Activated T-cell treated with anti-CD3 and anti-CD28 coated beads, Interleukin-2, amount 50 U/mL, for 72 hours (primary cell): Measurements from ENCODE around the gene YKT6. TPM values are rescaled to one million over a fixed set of nuclear protein-coding genes. Genes with fewer than 3 reads are reported as not detected.

ENCODE experiments used
- ATAC-seq, 2 donors: fragments of 150-1000 bp; cut with Tn5 transposase; replicated peaks in 1 of 2; 2 replicates each; pipeline ENCODE4 v1.10.0; 2021; ENCODE audit warnings: moderate library complexity in 2 of 2, mild to moderate bottlenecking in 1 of 2
- DNase-seq, 2 donors: peaks; one replicate each; pipeline ENCODE4 v3.0.0; 2021 to 2022; ENCODE audit warnings: mixed read lengths in 1 of 2
- H3K27ac Mint-ChIP-seq: one replicate; pipeline ENCODE4 v1.8.0; 2022; ENCODE audit warnings: mild to moderate bottlenecking, moderate library complexity, mixed read lengths
- H3K27me3 Mint-ChIP-seq: one replicate; pipeline ENCODE4 v1.8.0; 2022; ENCODE audit warnings: low read depth, mixed read lengths
- H3K36me3 Mint-ChIP-seq, 2 donors: one replicate each; pipeline ENCODE4 v1.8.0; 2022; ENCODE audit warnings: mixed read lengths in 2 of 2, mild to moderate bottlenecking in 1 of 2; ENCODE audit not compliant: insufficient read depth in 2 of 2
- H3K4me1 Mint-ChIP-seq: one replicate; pipeline ENCODE4 v1.8.0; 2022; ENCODE audit warnings: low read depth, mixed read lengths
- H3K4me3 Mint-ChIP-seq, 2 donors: one replicate each; pipeline ENCODE4 v1.8.0; 2022; ENCODE audit warnings: mild to moderate bottlenecking in 2 of 2, mixed read lengths in 2 of 2, moderate library complexity in 2 of 2
- H3K9me3 Mint-ChIP-seq, 2 donors: one replicate each; pipeline ENCODE4 v1.8.0; 2022; ENCODE audit warnings: mixed read lengths in 2 of 2
- total RNA-seq, 2 donors: library from RNA; stranded (reverse); gene quantifications; one replicate each; pipeline ENCODE4 v1.2.3, GENCODE V29; 2022

The YKT6 gene
- total RNA-seq, 2 donors from 2014 or later, result 66.0 to 72.3 TPM

DNA sequence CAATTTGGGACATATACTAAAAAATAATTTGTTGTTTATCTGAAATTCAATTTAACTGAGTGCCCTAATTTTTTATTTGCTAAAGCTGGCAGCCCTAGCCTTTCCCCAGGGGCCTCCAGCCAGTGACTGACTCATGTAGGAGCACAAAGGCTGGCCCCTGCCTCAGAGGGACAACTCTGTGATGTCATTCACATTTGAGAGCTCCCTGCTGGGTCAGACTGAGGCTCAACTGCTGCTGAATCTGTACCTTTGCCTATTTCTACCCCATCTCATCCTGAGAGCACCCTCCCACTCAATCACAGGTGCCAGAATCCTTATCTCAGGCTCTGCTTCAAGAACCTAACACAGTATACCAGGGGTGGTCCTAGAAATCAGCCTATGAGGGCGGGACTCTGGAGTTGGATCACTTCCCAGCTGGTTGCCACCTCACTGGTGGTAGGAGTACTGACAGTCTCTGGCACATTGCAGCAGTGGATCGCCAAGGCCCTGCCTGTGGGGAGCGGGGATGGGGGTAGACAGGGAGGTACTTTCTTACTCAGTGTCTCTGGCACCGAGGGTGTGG is 23.1 kb upstream of the YKT6 start:
- H3K4me3 Mint-ChIP-seq, result no peak overlapping the region
- DNase-seq (no peak), ATAC-seq (no peak)
- H3K4me1 Mint-ChIP-seq, result no peaks in the 10 kb centered on the region
- peaks cover 10% of the 10 kb centered on the region for H3K27me3 Mint-ChIP-seq
- H3K9me3 Mint-ChIP-seq, result peaks cover 1 to 4% of the 10 kb centered on the region in 2 donors
- no peak overlapping the region for H3K27ac Mint-ChIP-seq
- no peaks in the 10 kb centered on the region for H3K36me3 Mint-ChIP-seq

DNA sequence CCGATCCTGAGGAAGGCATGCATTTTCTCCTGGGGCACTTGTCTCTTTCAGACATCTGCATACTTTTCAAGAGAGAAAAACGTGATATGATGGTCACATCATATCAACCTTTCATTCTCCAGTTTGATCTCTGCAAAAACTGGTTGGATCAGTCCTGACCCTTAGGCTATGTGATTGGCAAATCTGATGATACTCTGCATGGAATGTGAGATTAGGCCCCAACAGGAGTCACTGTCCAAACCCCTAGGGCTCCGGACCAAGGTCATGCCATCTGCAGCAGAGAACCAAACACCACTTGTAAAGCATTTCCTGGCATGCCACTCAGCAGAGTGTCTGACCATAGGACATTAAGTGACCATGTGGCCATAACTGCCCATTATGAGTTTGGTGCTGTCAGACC is 20.1 kb upstream of the YKT6 start:
- ATAC-seq (no peak), DNase-seq (no peak)
- H3K4me3 Mint-ChIP-seq, result no peak overlapping the region
- H3K27me3 Mint-ChIP-seq, result peaks cover 10% of the 10 kb centered on the region
- no peak overlapping the region for H3K27ac Mint-ChIP-seq
- H3K9me3 Mint-ChIP-seq, result peaks cover 1 to 6% of the 10 kb centered on the region in 2 donors
- H3K36me3 Mint-ChIP-seq, result no peaks in the 10 kb centered on the region
- no peaks in the 10 kb centered on the region for H3K4me1 Mint-ChIP-seq

DNA sequence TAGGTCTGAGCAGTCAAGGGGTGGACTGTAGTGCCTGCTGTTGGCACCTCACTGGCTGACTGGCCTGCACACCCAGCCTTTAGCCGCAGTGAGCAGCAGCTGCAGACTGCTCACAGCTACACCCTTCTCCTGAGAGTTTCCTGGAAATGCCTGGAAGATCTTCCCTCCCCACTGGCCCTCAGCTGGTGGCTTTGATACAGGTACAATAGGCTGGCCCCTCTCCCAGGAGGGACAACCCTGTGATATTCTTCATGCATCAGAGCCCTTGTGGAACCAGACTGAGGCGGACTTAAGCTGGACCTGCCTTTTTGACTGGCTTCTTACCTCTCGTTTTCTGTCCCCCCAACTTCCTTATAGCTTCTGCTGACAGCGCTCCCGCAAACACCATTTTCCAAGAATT is 18.0 kb upstream of the YKT6 start:
- H3K36me3 Mint-ChIP-seq, result no peaks in the 10 kb centered on the region
- H3K27me3 Mint-ChIP-seq, result peaks cover 10% of the 10 kb centered on the region
- peaks cover 1 to 6% of the 10 kb centered on the region in 2 donors for H3K9me3 Mint-ChIP-seq
- H3K4me3 Mint-ChIP-seq, result no peak overlapping the region
- H3K4me1 Mint-ChIP-seq, result no peaks in the 10 kb centered on the region
- no peak for DNase-seq
- ATAC-seq, result no peak
- H3K27ac Mint-ChIP-seq, result no peak overlapping the region

DNA sequence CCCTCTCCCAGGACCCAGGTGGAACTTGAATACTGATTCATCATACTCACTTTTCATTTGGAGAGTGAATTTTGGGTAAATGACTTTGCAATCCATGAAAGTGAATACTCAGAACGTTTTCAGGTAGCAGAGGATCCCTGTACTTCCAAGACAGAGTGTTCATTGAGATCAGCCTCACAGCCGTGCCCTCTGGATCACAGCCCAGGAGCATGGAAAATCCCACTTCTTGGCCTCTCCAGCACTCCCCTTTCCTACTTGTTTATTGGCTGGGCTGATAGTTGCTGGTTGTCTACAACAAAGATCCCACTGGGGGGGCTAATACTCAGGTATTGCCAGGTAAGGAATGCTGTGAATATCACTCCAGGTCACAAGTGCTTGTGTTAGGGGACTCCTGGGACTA is 17.4 kb upstream of the YKT6 start:
- peaks cover 1 to 6% of the 10 kb centered on the region in 2 donors for H3K9me3 Mint-ChIP-seq

DNA sequence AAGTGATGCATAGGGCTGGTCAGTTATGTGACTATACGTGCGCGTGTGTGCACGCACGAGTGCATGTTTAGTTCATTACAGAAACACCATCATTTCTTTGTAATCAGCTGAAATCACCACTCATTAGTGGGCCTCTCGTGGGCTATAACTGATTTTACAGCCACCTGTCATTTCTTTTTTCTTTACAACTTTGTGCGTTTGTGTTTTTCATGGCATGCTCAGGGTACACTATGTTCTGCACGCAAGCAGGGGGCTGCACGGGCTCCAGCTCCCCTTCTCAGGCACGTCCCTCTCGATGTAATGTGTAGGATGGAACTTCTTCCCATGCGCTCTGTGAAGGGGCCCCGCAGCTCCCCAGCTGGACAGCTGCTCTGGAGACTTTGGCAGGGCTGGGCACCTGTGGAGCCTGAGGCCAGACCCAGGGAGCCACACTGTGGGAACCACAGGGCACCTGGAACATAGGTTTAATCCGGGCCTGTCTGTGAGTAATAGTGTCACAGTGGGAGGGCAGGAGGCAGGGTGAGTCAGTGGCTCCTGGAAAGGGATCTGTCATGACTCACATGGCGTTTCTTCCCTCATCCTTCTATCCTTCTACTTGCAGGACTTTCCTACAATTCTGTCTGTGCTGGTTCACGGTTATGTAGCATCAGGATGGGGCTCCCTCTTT is 16.4 kb upstream of the YKT6 start:
- ATAC-seq (no peak), DNase-seq (no peak)
- H3K4me3 Mint-ChIP-seq, result no peak overlapping the region
- no peaks in the 10 kb centered on the region for H3K27me3 Mint-ChIP-seq
- H3K4me1 Mint-ChIP-seq, result no peaks in the 10 kb centered on the region
- H3K36me3 Mint-ChIP-seq, result no peaks in the 10 kb centered on the region
- no peak overlapping the region for H3K27ac Mint-ChIP-seq
- H3K9me3 Mint-ChIP-seq, result peaks cover 1 to 6% of the 10 kb centered on the region in 2 donors

More for the DNA sequence above, 17.4 kb upstream of the YKT6 start:
- peaks cover 9% of the 10 kb centered on the region for H3K27me3 Mint-ChIP-seq
- no peaks in the 10 kb centered on the region for H3K4me1 Mint-ChIP-seq
- no peak overlapping the region for H3K4me3 Mint-ChIP-seq
- DNase-seq, result no peak
- no peak for ATAC-seq
- no peak overlapping the region for H3K27ac Mint-ChIP-seq
- H3K36me3 Mint-ChIP-seq, result no peaks in the 10 kb centered on the region

DNA sequence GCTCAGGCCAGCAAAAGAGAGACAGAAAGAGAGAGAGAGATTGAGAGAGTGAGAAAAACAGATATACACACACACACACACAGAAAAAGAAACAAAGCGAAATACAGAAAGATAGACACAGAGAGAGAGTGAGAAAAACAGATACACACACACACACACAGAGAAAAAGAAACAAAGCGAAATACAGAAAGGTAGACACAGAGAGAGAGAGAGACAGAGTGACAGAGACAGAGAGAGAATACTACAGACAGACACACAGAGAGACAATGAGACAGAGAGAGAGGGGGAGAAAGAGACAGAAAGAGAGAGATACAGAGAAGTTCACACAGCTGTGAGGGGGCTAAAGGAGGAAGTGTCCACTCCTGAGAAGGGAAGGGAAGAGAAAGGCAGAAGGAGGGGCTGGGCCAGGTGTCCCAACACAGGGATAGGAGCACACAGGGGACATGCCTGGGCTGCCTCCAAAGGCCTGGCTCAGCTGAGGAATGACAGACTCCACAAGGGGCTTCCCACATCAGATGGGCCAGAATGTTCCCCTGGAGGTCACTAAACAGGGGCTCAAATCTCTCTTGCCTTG is 15.8 kb upstream of the YKT6 start:
- no peak for DNase-seq
- Mint-ChIP-seq H3K27me3 (no peaks in the 10 kb centered on the region), H3K9me3 (peaks cover 1 to 6% of the 10 kb centered on the region in 2 donors), H3K27ac (peak overlapping the region; percentile 1), H3K4me3 (no peak overlapping the region), H3K36me3 (no peaks in the 10 kb centered on the region), H3K4me1 (no peaks in the 10 kb centered on the region)
- ATAC-seq, result no peak

DNA sequence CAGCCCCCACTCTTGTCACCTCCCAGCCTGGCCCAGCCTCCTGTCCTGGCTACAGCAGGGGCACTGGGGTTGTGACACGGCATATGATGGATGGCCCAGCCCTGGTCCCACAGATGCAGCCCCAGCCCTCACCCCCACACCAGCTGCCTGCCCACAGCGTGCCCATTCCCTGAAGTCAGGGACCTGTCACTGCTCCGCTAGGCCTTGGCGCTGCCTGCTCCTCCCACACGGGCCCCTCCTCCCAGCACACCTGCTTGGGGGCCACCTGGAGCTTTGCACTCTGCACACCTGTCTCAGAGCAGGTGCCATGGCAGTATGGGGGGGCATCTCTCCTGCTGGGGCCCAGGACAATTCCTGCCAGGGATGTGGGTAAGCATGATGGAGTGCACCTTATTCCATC is 15.0 kb upstream of the YKT6 start:
- H3K9me3 Mint-ChIP-seq, result peaks cover 1 to 6% of the 10 kb centered on the region in 2 donors

DNA sequence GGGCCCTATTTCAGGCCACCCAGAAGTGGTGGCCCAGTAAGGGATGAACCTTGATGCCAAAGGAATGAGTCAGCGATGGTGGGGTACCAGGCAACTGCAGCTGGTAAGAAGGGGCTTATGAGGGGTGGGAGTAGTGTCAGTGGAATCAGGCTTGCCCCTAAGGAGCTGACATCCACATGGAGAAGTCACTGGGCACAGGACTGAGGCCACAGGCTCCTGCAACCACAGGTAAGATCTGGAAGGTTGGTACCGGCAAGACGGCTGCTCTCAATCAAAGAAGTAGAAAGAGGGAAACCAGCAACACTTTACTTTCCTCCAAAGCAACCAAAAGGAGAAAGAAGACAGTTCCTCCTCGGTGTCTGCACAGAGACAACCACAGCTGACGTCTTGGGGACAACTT is 14.0 kb upstream of the YKT6 start:
- ATAC-seq (no peak), DNase-seq (no peak)
- peaks cover 8% of the 10 kb centered on the region for H3K27me3 Mint-ChIP-seq
- peaks cover 1 to 6% of the 10 kb centered on the region in 2 donors for H3K9me3 Mint-ChIP-seq
- no peaks in the 10 kb centered on the region for H3K36me3 Mint-ChIP-seq
- no peaks in the 10 kb centered on the region for H3K4me1 Mint-ChIP-seq
- no peak overlapping the region for H3K27ac Mint-ChIP-seq
- H3K4me3 Mint-ChIP-seq, result no peak overlapping the region

More for the DNA sequence above, 15.0 kb upstream of the YKT6 start:
- Mint-ChIP-seq H3K27me3 (peaks cover 2% of the 10 kb centered on the region), H3K36me3 (no peaks in the 10 kb centered on the region), H3K27ac (no peak overlapping the region), H3K4me3 (no peak overlapping the region), H3K4me1 (no peaks in the 10 kb centered on the region)
- no peak for ATAC-seq
- DNase-seq, result no peak

DNA sequence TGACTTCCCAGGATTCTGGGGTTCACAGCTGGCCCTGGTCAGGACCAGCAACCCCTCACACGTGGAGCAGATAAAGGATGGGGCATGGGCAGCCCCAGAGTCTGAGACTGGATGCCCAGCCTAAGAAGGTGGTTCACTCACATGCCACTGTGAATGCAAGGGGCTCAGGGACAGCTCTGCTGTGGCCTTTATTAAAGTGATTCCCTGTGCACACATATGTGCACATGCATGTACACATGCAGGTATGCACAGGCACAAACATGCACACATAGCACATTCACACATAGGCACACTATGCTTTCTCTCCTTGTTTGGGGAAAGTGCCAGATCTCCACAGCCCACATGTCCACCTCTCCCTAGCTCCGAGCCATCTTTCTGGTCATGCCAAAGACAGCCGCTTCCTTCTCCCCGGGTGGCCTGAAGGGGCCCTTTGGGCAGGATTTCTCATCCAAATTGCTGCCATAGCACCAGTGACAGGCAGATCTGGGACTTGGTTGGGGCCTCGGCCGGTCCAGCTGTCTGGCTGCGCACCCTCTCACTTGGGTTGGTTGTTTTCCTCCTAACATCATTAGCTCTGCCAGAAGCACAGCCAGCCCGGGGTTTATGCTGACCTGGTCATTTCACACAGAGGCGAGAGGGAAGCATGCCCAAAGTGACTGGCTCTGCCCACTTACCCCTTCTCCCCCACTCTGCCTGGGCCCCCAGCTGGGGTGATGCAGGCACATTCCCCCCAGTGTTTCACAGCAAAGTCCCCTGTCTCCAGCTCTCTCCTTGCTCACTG is 13.0 kb upstream of the YKT6 start:
- ATAC-seq, result no peak
- H3K4me1 Mint-ChIP-seq, result no peaks in the 10 kb centered on the region
- H3K9me3 Mint-ChIP-seq, result peaks cover 0 to 2% of the 10 kb centered on the region in 2 donors
- no peaks in the 10 kb centered on the region for H3K36me3 Mint-ChIP-seq
- H3K27me3 Mint-ChIP-seq, result peaks cover 8% of the 10 kb centered on the region
- no peak for DNase-seq
- H3K4me3 Mint-ChIP-seq, result no peak overlapping the region
- H3K27ac Mint-ChIP-seq, result no peak overlapping the region

DNA sequence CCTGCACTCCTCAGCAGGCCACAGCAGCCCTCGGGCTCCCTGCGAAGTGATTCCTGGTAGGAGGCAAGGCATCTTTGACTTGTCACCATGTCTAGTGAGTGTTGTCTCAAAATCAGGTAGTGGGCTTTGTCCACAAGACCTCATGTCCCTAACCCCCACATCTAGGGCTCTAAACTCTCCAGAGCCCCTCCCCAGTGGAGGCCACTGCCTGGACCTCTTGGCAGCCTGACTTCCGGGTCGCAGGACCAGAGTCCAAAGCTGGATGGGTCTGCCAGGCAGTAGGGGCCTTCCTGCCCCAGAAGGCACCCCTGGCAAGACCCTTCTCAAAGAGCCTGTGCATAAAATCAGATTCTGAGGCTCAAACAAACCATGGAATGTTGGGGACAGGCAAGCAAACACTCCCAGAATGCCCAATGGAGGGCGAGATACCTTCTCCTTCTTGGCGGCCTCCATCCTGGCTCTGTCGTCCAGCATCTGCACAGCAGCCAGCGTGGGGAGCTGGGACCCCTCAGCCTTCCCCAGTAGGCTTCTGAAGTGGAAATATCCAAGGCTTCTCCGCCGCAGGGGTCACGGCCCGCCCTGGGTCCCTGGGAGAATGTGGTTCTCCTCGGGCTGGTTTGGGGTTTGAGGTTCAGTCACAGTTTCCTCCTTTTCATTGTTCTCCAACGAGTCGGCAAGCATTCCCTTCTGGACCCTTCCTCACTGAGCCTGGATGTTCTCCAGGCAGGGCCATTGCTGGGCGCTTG is 12.1 kb upstream of the YKT6 start:
- peaks cover 2% of the 10 kb centered on the region for H3K4me1 Mint-ChIP-seq
- no peaks in the 10 kb centered on the region for H3K9me3 Mint-ChIP-seq
- no peaks in the 10 kb centered on the region for H3K36me3 Mint-ChIP-seq
- no peak for ATAC-seq
- DNase-seq, result no peak
- H3K27ac Mint-ChIP-seq, result no peak overlapping the region
- H3K4me3 Mint-ChIP-seq, result no peak overlapping the region
- H3K27me3 Mint-ChIP-seq, result peaks cover 8% of the 10 kb centered on the region

DNA sequence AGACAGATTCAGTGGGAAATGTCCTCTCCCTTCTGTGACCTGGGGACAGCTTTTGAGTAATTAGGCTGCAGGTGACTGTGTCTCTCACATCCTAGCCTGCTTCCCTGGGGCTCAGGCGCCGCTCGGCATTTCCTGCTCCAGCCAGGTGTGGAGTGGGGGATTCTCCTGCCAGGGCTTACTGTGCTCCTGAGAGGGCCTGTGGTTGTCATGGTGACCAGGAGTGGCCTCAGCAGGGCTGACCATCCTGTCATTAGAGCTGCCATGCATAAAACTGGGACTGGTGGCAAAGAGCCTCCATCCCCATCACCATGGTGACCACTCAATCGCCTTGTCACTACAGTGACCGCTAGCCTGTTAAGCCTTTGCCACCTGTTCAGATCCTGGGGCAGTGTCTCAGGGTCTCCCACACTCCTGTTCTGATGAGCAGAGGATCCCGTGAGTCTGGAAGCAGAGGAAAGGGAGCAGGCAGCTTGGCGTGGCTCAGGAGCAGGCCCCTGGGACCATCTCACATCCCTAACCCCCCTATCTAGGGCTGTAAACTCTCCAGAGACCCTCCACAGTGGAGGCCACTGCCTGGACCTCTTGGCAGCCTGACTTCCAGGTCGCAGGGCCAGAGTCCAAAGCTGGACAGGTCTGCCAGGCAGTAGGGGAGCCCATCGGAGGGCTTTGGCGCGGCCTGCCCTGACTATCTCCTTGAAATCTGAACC is 11.3 kb upstream of the YKT6 start, which contains the start of gene GCK:
Gene GCK, minus strand, starts transcription at position 154 of the 707 bp plus-strand sequence. CDS start 486 bp downstream, outside the sequence.
- no peak for ATAC-seq

More for the DNA sequence above, 11.3 kb upstream of the YKT6 start, which contains the start of gene GCK:
- H3K4me1 Mint-ChIP-seq, result peaks cover 9% of the 10 kb centered on the region
- peaks cover 8% of the 10 kb centered on the region for H3K27me3 Mint-ChIP-seq
- H3K4me3 Mint-ChIP-seq, result no peak within 1 kb of the TSS
- no peak within 1 kb of the TSS for H3K27ac Mint-ChIP-seq
- DNase-seq, result no peak
- no peaks in the 10 kb centered on the region for H3K9me3 Mint-ChIP-seq
- H3K36me3 Mint-ChIP-seq, result no peaks in the 10 kb centered on the region
